Activated CD8-positive, alpha-beta memory T cell treated with anti-CD3 and anti-CD28 coated beads for 36 hours (primary cell): ENCODE results near the gene PLEKHA7. TPM values are rescaled to one million over a fixed set of nuclear protein-coding genes. Genes with fewer than 3 reads are reported as not detected.
"Not testable (repeated sequence)": the region's sequence is repeated elsewhere in the genome, so short reads cannot be mapped to it uniquely, and the experiment has no call there.

Source experiments
- CTCF ChIA-PET: fragments of 350-600 bp; sonication (Branson Sonifier 250); formaldehyde crosslinking; loops from one replicate; lab custom pipeline; 2021; ENCODE audit warnings: antibody characterized with exemption; lab: Charles Lee
- POLR2A ChIA-PET: fragments of 350-600 bp; sonication (Branson Sonifier 250); formaldehyde crosslinking; loops from one replicate; lab custom pipeline; 2021; ENCODE audit warnings: antibody characterized with exemption; lab: Charles Lee
- total RNA-seq, 2 experiments: library from RNA; stranded (reverse); gene quantifications; one replicate each; pipeline ENCODE4 v1.2.3, GENCODE V29; 2021

PLEKHA7 gene
- total RNA-seq, 2 experiments from 2014 or later, result 9.5 TPM

DNA sequence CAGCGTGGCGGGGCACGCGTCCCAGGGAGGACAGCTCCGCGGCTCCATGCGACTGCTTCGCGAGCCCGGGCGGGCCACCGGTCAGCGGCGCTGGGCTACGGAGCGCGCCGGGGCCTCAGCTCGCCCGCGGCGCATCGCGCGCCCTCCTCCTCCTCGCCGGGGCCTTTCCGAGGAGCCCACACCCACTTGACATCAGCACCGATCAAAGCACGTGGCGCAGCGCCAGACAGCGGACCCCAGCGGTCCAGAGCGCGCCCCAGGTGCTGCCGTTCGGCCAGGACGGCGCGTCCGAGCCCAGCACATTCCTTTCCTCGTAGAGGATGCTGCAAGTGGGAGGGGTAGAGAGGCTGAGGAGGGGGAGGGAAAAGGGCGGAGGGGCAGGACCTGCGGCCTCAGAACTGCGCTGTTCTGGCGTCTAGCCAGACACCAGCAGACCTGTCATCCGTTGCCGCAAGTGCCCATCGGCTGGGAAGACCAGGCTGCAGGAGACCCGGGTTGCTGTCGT is 88.6 kb downstream of the PLEKHA7 start:
- ChIA-PET CTCF (interaction anchor here (0.6 kb wide), 1 partner anchor 142 kb away, joined by 4 read pairs; no protein-coding TSS in a partner anchor), POLR2A (interaction anchor here (0.5 to 0.6 kb wide), 2 partner anchors 152 to 366 kb away, joined by 4 to 9 read pairs; partner anchors contain the start of gene RPS13)

DNA sequence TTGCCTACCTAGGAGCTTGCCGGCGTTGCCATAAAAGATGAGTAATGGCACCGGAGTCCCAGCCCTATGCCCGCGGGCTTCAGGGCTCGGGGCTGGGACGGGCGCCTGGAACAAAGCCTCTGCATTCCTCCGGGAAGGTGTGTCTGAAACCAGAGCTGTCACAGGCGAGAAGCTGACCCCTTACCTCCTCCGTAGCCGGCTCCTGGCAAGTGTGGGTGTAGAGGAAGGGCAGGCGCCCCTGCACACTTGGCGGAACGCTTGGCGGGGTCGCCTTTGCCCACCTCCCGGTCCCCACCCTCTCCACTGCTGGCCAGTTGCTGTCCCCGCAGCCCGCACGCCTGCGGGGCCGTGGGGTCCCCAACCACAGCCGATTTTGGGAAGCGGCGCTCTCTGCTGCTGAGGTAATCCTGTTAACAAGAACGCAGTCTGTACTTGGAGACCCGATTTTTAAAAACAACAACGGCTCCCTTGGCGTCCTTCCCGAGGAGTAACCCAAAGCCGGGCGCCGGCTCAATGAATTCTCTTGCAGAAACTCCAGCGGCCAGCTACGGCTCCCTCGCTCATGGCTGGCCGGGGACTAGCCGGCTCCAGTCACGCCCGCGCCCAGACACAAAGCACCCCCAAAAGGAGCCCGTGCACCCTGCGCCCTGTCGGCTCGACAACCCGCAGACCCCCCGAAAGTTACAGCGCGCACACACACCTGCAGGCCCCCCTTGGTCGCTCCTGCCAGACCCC is 89.2 kb downstream of the PLEKHA7 start:
- ChIA-PET POLR2A (interaction anchor here (0.5 to 0.6 kb wide), 2 partner anchors 153 to 367 kb away, joined by 4 to 9 read pairs; partner anchors contain the start of gene RPS13), CTCF (interaction anchor here (0.6 kb wide), 1 partner anchor 142 kb away, joined by 4 read pairs; no protein-coding TSS in a partner anchor)

DNA sequence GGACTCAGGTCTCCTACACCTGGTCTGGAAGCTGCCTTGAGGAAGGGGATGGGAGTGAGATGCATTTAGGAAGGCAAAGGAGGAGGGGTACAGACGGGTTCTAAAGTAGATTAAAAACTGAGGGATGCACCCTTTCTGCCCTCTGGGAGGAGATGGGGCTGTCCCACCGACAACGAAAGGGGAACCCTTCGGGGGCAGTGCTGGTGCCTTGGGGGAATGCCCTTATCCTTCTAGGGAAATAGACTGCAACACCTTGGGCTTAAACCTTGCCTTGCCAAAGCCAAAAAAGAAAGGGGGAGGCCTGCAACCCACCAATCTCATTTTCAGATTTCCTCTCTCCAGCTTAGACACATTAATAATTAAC is 89.8 kb downstream of the PLEKHA7 start:
- CTCF ChIA-PET, result no interaction called here
- POLR2A ChIA-PET, result no interaction called here

DNA sequence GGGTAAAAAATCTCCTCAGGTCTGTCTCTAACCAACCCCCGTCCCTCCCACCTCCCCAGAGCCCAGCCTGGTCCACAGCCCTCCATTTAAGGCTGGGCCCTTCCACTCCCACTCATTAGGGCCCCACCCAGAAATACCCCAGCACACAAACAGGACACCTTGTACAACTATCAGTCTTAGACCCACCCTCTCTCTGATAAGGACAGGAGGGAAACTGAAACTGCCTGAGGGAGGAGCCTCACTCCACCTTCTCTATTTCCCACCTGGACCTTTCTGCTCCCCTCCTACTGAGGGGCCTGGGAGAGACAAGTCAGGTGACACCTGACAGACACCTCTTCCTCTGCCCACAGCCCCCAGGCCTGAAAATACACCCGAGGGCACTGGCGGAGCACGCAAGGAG is 90.2 kb downstream of the PLEKHA7 start:
- CTCF ChIA-PET, result no interaction called here

DNA sequence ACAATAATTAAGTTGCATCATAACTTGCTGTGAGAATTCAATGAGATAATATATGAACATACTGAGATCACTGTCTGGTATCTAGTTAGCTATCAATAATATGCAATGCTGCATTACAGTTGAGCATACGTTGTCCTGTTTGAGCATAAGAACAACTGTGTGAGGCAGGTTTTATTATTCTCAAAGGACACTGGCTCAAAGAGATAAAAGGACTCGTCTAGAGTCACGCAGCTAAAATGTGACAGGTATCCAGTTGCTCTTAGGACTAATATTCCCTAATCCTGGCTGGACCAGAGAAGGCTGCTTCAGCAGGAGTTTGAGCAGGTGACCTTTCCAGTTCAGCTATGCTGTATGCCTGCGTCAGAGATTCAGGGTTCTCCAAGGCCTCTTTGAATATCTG is 92.5 kb downstream of the PLEKHA7 start:
- ChIA-PET CTCF (interaction anchor here (1.4 kb wide), 1 partner anchor 11 kb away, joined by 6 read pairs; no protein-coding TSS in a partner anchor), POLR2A (no interaction called here)

More for the DNA sequence above, 90.2 kb downstream of the PLEKHA7 start:
- POLR2A ChIA-PET, result no interaction called here

DNA sequence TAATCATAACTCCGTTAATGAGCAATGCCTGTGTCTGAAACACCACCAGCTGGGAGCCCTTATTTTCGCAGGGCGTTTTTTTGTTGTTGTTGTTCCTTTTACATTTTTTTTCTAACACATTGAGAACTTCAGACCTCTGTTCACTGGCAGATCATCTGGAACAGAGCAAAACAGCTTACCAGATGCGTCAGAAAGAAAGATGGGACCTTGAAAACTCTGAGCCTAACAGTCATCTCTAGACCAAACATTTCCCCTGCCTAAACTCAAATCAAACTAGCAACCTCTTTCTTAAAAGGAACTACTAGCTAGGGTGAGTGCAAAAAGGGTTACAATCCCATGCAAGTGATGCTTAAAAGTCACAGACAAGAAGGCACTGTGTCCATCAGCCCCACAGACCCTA is 93.2 kb downstream of the PLEKHA7 start:
- ChIA-PET CTCF (interaction anchor here (1.4 kb wide), 1 partner anchor 10 kb away, joined by 6 read pairs; no protein-coding TSS in a partner anchor), POLR2A (no interaction called here)

DNA sequence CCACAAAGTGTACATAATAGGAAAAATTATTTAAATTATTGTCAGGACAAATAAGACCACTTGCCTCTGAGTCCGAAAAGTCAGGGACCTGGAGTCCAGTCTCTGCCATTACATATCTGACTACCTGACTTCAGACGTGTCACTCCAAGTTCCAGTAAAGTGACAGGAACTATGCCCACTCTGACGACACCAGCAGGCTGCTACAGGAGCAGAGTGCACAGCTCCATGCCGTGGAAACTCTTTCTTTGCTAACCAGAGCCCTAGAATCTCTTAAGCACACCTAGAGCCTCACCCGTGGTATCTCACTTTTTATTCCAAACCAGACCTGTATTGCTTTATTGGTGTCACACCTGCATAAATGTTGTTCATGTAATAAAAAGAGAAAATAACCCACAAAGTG is 93.7 kb downstream of the PLEKHA7 start:
- ChIA-PET CTCF (interaction anchor here (1.0 kb wide), 1 partner anchor 134 kb away, joined by 4 read pairs; no protein-coding TSS in a partner anchor), POLR2A (no interaction called here)

DNA sequence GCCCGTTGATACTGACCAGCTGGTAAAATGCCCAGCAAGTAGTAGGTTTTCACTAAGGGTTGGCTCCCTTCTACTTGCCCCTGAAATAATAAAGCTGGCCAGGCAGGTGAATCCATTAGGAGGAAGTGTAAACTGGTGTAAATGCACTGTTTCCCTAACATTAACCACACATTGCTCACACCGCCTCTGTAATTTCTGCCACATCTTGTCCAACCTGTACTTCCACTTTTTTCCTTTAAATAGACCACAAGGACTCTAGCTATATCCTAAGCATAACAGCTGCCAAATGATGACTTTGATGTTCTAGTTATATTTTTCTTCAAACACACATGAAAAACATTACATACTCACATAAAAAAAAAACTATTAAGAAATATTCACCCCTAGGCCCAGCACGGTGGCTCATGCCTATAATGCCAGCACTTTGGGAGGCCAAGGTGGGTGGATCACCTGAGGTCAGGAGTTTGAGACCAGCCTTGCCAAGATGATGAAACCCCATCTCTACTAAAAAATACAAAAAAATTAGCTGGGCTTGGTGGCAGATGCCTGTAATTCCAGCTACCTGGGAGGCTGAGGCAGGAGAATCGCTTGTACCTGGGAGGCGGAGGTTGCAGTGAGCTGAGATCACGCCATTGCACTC is 95.6 kb downstream of the PLEKHA7 start:
- POLR2A ChIA-PET, result not testable (repeated sequence)
- CTCF ChIA-PET, result interaction anchor here (1.4 kb wide), 1 partner anchor 99 kb away, joined by 3 read pairs; no protein-coding TSS in a partner anchor

DNA sequence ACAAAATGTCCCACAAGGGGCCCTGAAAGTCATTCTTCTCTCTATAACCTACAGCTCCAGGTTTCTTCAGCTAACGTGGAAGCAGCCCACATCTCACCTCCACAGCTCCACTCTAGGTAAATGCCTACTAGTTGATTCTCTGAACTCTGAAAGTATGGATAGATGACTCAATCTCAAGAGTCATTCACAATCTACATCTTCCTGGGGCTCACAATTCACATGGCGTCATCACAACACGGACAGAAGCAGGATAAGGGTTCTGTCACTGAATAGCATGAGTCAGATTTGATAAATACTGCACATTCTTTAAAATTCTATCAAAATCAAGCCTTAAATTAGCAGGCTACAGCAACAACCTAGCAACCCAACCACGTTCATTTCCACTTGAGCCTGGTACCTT is 96.3 kb downstream of the PLEKHA7 start:
- CTCF ChIA-PET, result interaction anchor here (1.2 kb wide), 1 partner anchor 17 kb away, joined by 3 read pairs; no protein-coding TSS in a partner anchor
- POLR2A ChIA-PET, result no interaction called here

DNA sequence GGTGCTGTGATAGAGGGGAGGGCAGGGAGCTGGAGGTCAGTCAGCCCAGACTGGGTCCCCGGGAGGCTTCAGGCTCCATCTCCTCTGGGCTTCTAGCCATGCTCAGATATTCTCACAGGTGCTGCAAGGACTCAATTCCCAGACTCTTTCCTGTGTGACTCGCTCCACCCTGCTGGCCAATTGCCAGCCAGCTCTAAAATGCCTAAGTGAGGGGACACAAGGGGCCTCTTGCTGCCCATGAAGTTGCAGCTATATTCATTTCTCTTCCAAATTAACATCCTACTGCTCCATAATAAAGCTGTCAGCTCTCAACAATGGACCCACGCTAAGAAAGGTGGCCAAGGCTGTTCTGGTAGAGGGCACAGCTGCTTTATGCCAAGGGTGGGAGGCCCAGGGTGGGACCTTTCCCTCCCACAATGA is 101.5 kb downstream of the PLEKHA7 start:
- CTCF ChIA-PET, result interaction anchor here (0.6 kb wide), 1 partner anchor 91 kb away, joined by 3 read pairs; no protein-coding TSS in a partner anchor
- POLR2A ChIA-PET, result interaction anchor here (0.5 to 1.2 kb wide), 2 partner anchors 10 to 75 kb away, joined by 3 to 6 read pairs; no protein-coding TSS in a partner anchor

DNA sequence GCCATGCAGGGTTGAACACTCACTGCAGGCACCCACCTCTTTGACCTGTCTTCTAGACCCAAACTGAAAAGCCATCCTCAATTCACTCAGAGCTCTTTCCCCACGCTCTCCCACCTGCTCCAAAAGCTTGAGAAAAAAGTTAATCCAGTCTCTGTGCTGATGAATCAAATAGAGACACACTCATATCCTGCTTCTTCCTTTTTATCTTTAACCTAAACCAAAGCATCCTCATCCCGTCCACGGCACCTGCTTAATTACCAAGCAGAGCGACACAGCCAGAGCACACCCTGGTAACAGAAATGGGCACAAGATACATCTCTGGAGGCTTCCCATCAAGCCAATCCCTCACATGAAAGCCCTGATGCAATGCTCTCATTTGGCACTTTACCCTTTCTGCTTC is 102.6 kb downstream of the PLEKHA7 start:
- ChIA-PET POLR2A (no interaction called here), CTCF (interaction anchor here (2.1 kb wide), 1 partner anchor 10 kb away, joined by 6 read pairs; no protein-coding TSS in a partner anchor)

DNA sequence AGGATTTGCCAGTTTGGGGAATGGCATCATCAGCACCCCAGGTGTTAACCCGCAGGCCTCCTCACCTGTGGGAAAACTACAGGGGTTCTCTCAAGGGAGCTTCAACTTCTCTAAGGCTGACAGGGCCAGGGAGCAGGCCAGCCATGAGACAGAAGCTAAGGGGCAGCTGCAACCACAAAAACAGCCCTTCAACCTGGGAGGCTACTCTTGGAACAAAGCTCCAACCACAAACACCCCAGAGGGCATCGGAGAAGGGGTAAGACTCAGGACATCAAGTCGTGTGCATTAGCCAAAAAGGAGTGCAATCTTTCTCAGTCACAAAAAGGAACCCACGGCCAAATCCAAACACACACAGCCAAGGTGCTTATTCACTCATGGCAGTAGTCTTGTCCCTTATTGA is 103.0 kb downstream of the PLEKHA7 start:
- ChIA-PET POLR2A (no interaction called here), CTCF (interaction anchor here (2.1 kb wide), 1 partner anchor 11 kb away, joined by 6 read pairs; no protein-coding TSS in a partner anchor)

DNA sequence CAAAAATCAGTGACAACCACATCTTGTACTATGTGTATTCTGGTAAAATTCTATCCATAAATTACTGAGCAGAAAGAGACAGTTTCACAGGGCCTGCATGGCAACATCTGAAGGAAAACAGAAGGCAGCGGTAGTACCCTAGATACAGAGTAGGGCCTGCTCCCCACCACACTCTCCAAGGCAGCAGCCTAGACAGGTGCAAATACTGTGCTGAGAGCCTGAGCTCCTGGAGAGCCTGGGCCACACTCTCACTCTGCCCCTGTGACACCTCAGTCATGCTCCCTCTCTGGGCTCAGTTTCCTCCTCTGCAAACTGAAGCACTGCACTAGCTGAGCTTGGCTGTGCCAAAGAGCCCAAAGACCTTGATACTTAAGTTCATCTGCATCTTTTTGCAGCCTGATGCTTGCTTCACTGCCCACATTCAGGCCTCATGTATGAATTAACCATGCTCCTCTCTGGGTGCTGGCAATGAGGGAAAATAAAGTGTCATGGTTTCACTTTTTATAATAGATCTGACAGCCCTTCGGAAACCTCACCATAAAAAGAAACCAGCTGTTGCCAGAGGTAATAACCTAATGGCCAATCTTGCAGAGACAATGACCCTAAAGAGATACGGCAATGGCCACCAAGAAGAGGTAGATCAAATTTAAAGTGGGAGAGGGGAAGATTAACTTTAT is 104.7 kb downstream of the PLEKHA7 start:
- POLR2A ChIA-PET, result no interaction called here
- CTCF ChIA-PET, result interaction anchor here (0.9 to 2.1 kb wide), 2 partner anchors 12 to 13 kb away, joined by 3 to 6 read pairs; no protein-coding TSS in a partner anchor

DNA sequence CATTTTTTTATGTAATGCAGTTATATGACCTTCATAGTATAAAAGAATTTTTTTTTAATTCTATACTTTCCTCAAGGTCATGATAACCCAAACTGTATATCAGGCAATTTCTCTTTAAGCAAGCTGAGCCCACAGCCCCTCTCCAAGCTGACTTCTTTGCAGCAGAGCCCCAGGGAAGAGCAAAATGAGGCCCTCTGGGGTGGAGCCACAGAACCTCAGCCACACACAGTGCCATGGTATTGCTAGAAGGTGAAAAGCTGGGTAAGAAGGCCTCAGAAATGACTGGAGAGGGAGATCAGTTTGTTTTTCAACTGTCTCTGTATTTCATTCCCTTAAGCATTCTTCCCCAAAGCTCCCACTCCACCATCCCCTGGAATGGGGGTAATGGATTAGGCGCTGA is 108.8 kb downstream of the PLEKHA7 start:
- POLR2A ChIA-PET, result no interaction called here
- CTCF ChIA-PET, result no interaction called here

DNA sequence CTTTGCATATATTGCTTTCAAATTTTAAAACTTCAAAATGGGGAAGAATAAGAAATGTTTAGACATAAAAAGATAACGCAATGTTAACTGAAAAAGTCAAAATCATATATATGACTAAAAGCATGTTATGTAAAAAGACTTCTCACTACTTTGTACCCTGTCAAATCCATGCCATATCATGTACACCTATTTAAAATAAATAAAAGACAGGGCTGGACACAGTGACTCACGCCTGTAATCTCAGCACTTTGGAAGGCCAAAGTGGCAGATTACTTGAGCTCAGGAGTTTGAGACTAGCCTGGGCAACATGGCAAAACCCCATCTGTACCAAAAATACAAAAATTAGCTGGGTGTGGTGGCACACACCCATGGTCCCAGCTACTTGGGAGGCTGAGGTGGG is 109.5 kb downstream of the PLEKHA7 start:
- POLR2A ChIA-PET, CTCF ChIA-PET: not testable (repeated sequence)

DNA sequence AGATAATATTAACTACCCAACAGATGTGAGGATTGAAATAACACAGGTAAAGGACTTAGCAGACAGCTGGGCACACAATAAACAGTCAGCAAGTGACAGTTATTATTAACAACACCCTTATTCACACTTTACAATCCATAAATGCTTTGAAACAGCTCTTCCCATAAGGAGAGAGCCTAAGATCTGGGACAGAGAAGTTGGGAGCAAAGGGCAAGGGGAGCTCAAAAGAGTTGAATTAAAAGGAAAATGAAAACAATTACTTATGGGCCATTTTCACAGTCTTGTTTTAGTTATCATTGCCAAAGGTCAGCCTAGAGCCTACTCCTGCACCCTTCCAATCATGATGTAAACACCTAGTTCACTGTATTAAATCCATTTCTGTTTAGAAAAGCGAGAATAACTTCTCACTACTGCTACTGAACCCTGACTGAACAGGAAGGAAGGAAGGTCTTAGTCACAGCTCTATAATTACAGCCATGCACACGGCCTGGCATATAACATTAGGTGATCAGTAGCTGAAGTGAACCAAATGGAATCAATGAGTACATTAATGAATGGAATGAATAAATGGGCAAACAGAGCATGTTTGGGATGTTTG is 111.3 kb downstream of the PLEKHA7 start:
- ChIA-PET CTCF (interaction anchor here (1.3 kb wide), 1 partner anchor 83 kb away, joined by 4 read pairs; no protein-coding TSS in a partner anchor), POLR2A (interaction anchor here (1.1 kb wide), 1 partner anchor 10 kb away, joined by 3 read pairs; no protein-coding TSS in a partner anchor)

DNA sequence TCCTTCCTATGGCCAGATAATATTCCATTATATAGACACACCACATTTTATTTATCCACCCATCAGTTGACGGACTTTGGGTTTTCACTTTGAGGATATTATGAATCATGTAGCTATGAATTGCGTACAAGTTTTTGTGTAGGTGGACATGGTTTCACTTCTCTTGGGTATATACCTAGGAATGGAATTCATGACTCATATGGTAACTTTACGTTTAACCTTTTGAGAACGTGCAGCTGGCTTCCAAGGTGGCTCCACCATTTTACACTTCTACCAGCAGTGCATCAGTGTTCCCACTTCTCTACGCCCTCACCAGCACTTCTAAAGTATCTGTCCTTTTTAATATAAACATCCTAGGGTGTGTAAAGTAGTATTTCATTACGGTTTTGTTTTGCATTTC is 112.0 kb downstream of the PLEKHA7 start:
- POLR2A ChIA-PET, result interaction anchor here (0.9 kb wide), 1 partner anchor 176 kb away, joined by 4 read pairs; no protein-coding TSS in a partner anchor
- CTCF ChIA-PET, result interaction anchor here (1.3 kb wide), 1 partner anchor 82 kb away, joined by 4 read pairs; no protein-coding TSS in a partner anchor

DNA sequence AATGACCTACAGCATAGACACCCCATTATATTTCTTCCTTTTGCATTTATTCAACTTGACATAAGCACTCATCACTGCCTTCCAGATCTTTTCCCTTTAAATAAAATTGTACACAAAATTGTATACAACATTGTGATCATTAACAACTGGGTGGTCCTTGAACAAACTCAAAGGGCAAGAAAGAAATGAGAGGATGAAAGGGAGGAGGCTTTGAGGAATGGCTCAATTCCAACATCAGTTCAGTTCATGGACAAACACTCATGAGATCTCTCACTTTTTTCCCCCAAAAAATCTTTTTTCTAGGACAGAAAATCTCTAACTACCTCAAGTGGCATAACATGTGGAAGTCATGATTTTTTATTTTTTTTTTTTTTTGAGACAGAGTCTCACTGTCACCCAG is 113.7 kb downstream of the PLEKHA7 start:
- ChIA-PET POLR2A (no interaction called here), CTCF (interaction anchor here (0.7 to 1.4 kb wide), 2 partner anchors 17 to 159 kb away, joined by 3 read pairs; no protein-coding TSS in a partner anchor)
